ENCODE data around the gene PPP1CB. TPM values are rescaled to one million over a fixed set of nuclear protein-coding genes. Genes with fewer than 3 reads are reported as not detected.

PPP1CB gene
- total RNA-seq, 1 donor = 170 TPM

- Histone ChIP-seq H3K4me1 (ENCODE audit: insufficient read depth, low read length) (peaks cover 9% of the 10 kb centered on the region), H3K27ac (ENCODE audit: low read depth, low read length) (no peak overlapping the region), H3K79me2 (ENCODE audit: insufficient read depth, low read length) (peaks cover 14% of the 10 kb centered on the region), H3K36me3 (ENCODE audit: insufficient read depth, low read length) (no peaks in the 10 kb centered on the region), H3K4me2 (ENCODE audit: insufficient read depth, low read length) (no peak overlapping the region), H4K20me1 (ENCODE audit: insufficient read depth, low read length) (peaks cover 8% of the 10 kb centered on the region), H3K9me3 (ENCODE audit: low read depth, low read length) (no peaks in the 10 kb centered on the region), H3K27me3 (ENCODE audit: insufficient read depth, low read length) (no peaks in the 10 kb centered on the region), H2AFZ (ENCODE audit: low read length) (peak overlapping the region; percentile 16), H3K4me3 (ENCODE audit: insufficient read depth, low read length) (no peak overlapping the region)
- TF ChIP-seq, protein P1, sequence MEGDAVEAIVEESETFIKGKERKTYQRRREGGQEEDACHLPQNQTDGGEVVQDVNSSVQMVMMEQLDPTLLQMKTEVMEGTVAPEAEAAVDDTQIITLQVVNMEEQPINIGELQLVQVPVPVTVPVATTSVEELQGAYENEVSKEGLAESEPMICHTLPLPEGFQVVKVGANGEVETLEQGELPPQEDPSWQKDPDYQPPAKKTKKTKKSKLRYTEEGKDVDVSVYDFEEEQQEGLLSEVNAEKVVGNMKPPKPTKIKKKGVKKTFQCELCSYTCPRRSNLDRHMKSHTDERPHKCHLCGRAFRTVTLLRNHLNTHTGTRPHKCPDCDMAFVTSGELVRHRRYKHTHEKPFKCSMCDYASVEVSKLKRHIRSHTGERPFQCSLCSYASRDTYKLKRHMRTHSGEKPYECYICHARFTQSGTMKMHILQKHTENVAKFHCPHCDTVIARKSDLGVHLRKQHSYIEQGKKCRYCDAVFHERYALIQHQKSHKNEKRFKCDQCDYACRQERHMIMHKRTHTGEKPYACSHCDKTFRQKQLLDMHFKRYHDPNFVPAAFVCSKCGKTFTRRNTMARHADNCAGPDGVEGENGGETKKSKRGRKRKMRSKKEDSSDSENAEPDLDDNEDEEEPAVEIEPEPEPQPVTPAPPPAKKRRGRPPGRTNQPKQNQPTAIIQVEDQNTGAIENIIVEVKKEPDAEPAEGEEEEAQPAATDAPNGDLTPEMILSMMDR (IDR thresholded peaks at IDR 0.05; ENCODE audit: extremely low read depth, low read depth, low read length) = no peak
- DNase-seq (ENCODE audit: insufficient read length, low spot score, missing footprints) = no peak
These were observed 3.5 kb upstream of the PPP1CB start for GRCh38 chr2:28748176-28748575.

DNA sequence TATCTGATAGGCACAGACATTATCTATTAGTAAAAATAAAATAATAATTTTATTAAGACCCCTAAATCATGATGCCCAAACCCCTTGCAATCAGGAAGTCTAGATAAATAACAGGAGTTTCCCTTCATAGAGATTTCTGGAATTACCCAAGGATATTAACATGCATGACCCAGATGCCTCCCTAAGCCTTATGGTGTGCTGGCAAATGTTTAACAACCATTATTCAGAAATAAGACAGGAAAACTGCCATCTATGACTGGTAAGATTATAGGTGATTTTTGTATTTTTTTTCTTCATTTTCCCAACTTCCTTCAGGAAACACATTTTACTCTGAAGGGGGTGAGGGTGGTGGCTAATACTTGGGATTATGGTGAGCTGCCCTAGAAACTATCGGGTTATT lies 2.7 kb upstream of the PPP1CB start:
- Histone ChIP-seq H3K27me3 (ENCODE audit: insufficient read depth, low read length) (no peaks in the 10 kb centered on the region), H3K4me1 (ENCODE audit: insufficient read depth, low read length) (peaks cover 9% of the 10 kb centered on the region), H2AFZ (ENCODE audit: low read length) (no peak overlapping the region)

GRCh38 chr2:28749526-28749925 lies 2.1 kb upstream of the PPP1CB start:
- TF ChIP-seq, protein P1 (IDR thresholded peaks at IDR 0.05; ENCODE audit: extremely low read depth, low read depth, low read length) = no peak
- H3K36me3 ChIP-seq (ENCODE audit: insufficient read depth, low read length) = no peaks in the 10 kb centered on the region
- no peaks in the 10 kb centered on the region for H3K27me3 ChIP-seq (ENCODE audit: insufficient read depth, low read length)
- DNase-seq (ENCODE audit: insufficient read length, low spot score, missing footprints) = no peak
- H4K20me1 ChIP-seq (ENCODE audit: insufficient read depth, low read length) = peaks cover 19% of the 10 kb centered on the region
- H3K4me1 ChIP-seq (ENCODE audit: insufficient read depth, low read length) = peaks cover 13% of the 10 kb centered on the region
- no peak overlapping the region for H2AFZ ChIP-seq (ENCODE audit: low read length)
- no peak overlapping the region for H3K4me3 ChIP-seq (ENCODE audit: insufficient read depth, low read length)
- H3K27ac ChIP-seq (ENCODE audit: low read depth, low read length) = no peak overlapping the region
- no peak overlapping the region for H3K4me2 ChIP-seq (ENCODE audit: insufficient read depth, low read length)
- H3K79me2 ChIP-seq (ENCODE audit: insufficient read depth, low read length) = peaks cover 24% of the 10 kb centered on the region
- no peaks in the 10 kb centered on the region for H3K9me3 ChIP-seq (ENCODE audit: low read depth, low read length)

More for the DNA sequence above, 2.7 kb upstream of the PPP1CB start:
- no peak overlapping the region for H3K4me2 ChIP-seq (ENCODE audit: insufficient read depth, low read length)
- no peaks in the 10 kb centered on the region for H3K9me3 ChIP-seq (ENCODE audit: low read depth, low read length)
- peaks cover 18% of the 10 kb centered on the region for H3K79me2 ChIP-seq (ENCODE audit: insufficient read depth, low read length)
- H3K36me3 ChIP-seq (ENCODE audit: insufficient read depth, low read length) = no peaks in the 10 kb centered on the region
- H4K20me1 ChIP-seq (ENCODE audit: insufficient read depth, low read length) = peaks cover 16% of the 10 kb centered on the region
- no peak for DNase-seq (ENCODE audit: insufficient read length, low spot score, missing footprints)
- TF ChIP-seq, protein P1 (IDR thresholded peaks at IDR 0.05; ENCODE audit: extremely low read depth, low read depth, low read length) = no peak
- no peak overlapping the region for H3K27ac ChIP-seq (ENCODE audit: low read depth, low read length)
- H3K4me3 ChIP-seq (ENCODE audit: insufficient read depth, low read length) = no peak overlapping the region

DNA sequence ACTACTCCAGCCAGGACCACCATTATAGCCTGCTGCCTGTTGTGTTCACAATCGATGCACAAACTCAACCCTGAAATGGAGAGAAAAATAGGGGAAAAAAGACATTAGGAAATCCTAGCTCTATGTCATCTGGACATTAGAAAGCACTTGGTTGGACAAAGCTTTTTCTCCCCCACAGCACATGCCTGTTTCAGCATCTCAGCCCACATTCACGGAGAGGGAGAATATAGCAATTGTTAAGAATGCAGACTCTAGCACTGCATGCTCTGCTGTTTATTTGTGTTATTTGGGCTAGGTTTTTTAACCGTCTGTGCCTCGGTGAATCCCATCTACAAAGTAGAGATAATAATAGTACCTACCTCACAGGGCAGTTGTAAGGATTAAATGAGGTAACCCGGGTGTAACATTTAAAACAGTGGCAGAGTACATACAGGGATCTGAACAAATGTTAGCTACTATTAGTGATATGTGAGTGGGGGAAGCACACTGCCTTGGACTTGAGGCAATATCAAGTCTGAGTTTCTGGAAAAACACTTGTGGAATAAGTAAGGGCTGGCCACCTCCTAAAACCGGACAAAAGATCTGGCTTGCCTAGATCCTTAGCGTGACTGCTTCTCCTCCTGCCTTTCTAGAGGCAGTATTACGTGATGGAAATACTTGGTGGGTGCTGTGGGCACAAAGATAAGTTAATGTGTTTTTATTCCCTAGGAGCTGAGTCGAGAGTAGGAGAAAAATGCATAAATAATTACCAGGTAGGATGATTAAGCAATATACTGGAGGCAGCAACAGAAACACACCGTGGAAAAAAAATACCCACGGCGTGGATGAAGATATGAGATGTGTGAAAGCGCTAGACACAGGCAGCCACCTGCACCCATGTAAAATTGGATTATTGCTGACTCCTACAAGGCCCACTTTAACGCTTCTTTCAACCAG lies 1.0 kb upstream of the PPP1CB start:
- Histone ChIP-seq H3K9me3 (ENCODE audit: low read depth, low read length) (no peaks in the 10 kb centered on the region), H3K79me2 (ENCODE audit: insufficient read depth, low read length) (peaks cover 35% of the 10 kb centered on the region), H3K27me3 (ENCODE audit: insufficient read depth, low read length) (no peaks in the 10 kb centered on the region), H3K4me1 (ENCODE audit: insufficient read depth, low read length) (peaks cover 23% of the 10 kb centered on the region), H4K20me1 (ENCODE audit: insufficient read depth, low read length) (peaks cover 29% of the 10 kb centered on the region), H3K4me3 (ENCODE audit: insufficient read depth, low read length) (peak overlapping the region; percentile 90), H3K36me3 (ENCODE audit: insufficient read depth, low read length) (no peaks in the 10 kb centered on the region), H3K4me2 (ENCODE audit: insufficient read depth, low read length) (peak overlapping the region; percentile 87), H3K27ac (ENCODE audit: low read depth, low read length) (peak overlapping the region; percentile 92), H2AFZ (ENCODE audit: low read length) (peak overlapping the region; percentile 76)
- TF ChIP-seq, protein P1 (IDR thresholded peaks at IDR 0.05; ENCODE audit: extremely low read depth, low read depth, low read length) = no peak
- DNase-seq (ENCODE audit: insufficient read length, low spot score, missing footprints) = peak; percentile 91

All from osteoblast (primary cell).